Measurements from ENCODE around the gene CD7.

CD7 gene

GRCh38 chr17:82297714-82298537 is 19.5 kb downstream of the CD7 start:
- DNase-seq: peak; percentile 56

GRCh38 chr17:82297280-82297713 is 20.1 kb downstream of the CD7 start:
- DNase-seq: peak; percentile 46

- no peak for DNase-seq
Measured at GRCh38 chr17:82296511-82297279, 20.7 kb downstream of the CD7 start.

GRCh38 chr17:82295472-82295814 is 22.0 kb downstream of the CD7 start:
- DNase-seq: no peak

GRCh38 chr17:82294064-82294773 is 23.2 kb downstream of the CD7 start:
- no peak for DNase-seq

- peak; percentile 53 for DNase-seq
Measured at GRCh38 chr17:82292251-82293154, 24.9 kb downstream of the CD7 start.

GRCh38 chr17:82291582-82292250 is 25.7 kb downstream of the CD7 start:
- DNase-seq: no peak

- peak; percentile 25 for DNase-seq
Measured at GRCh38 chr17:82287868-82288801, 29.3 kb downstream of the CD7 start.

GRCh38 chr17:82287013-82287867 is 30.2 kb downstream of the CD7 start:
- no peak for DNase-seq

GRCh38 chr17:82285141-82285540 is 32.3 kb downstream of the CD7 start:
- DNase-seq: no peak

GRCh38 chr17:82283208-82283749 is 34.1 kb downstream of the CD7 start:
- DNase-seq: no peak

- no peak for DNase-seq
Measured at GRCh38 chr17:82282239-82283207, 34.9 kb downstream of the CD7 start.

GRCh38 chr17:82281502-82282238 is 35.7 kb downstream of the CD7 start:
- no peak for DNase-seq

- DNase-seq: no peak
Measured at GRCh38 chr17:82281076-82281475, 36.3 kb downstream of the CD7 start.

- no peak for DNase-seq
Measured at GRCh38 chr17:82280537-82280936, 36.9 kb downstream of the CD7 start.

GRCh38 chr17:82278786-82279391 is 38.5 kb downstream of the CD7 start:
- no peak for DNase-seq

- DNase-seq: no peak
Measured at GRCh38 chr17:82278308-82278707, 39.1 kb downstream of the CD7 start.
